ENCODE measurements around the gene FOXP3.

Gene FOXP3

GRCh38 chrX:49250578-49250977 is 13.9 kb downstream of the FOXP3 start:
- DNase-seq (ENCODE audit: low spot score in 2 of 2): no peak
- H3K36me3 ChIP-seq (replicated peaks): peaks cover 11% of the 10 kb centered on the region
- in situ Hi-C loops (cut with MboI; ENCODE audit: low sequenced_read_pairs): no loop called here
- no peaks in the 10 kb centered on the region for H3K27me3 ChIP-seq (ENCODE audit: low read depth)
- H3K4me1 ChIP-seq: no peaks in the 10 kb centered on the region
- H3K4me3 ChIP-seq: no peak overlapping the region
- no peaks in the 10 kb centered on the region for H3K9me3 ChIP-seq

GRCh38 chrX:49250066-49250465 is 14.4 kb downstream of the FOXP3 start:
- no peak for DNase-seq (ENCODE audit: low spot score in 2 of 2)
- in situ Hi-C loops (cut with MboI; ENCODE audit: low sequenced_read_pairs): no loop called here
- no peaks in the 10 kb centered on the region for H3K9me3 ChIP-seq
- no peak overlapping the region for H3K4me3 ChIP-seq
- H3K4me1 ChIP-seq: no peaks in the 10 kb centered on the region
- peaks cover 11% of the 10 kb centered on the region for H3K36me3 ChIP-seq (replicated peaks)
- no peaks in the 10 kb centered on the region for H3K27me3 ChIP-seq (ENCODE audit: low read depth)

DNA sequence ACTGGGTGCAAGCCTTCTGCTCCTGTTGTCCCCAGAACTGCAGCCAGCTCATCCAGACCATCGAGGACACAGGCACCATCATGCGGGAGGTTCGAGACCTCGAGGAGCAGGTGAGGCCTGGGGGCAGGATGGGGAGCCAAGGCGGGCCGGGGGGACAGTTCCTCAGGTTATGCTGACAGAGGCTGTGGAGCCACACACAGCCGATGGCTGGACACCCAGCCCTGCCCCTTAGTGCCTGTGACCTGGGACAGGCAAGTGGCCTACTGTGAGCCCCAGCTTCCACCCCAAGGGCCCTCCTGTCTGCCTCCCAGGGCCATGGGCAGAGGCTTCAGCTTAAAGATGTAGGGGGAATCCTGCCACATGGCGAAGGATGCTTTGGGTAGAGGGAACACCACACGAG is 14.9 kb downstream of the FOXP3 start:
- H3K4me3 ChIP-seq: no peak overlapping the region
- no peaks in the 10 kb centered on the region for H3K9me3 ChIP-seq
- no peaks in the 10 kb centered on the region for H3K4me1 ChIP-seq
- in situ Hi-C loops (cut with MboI; ENCODE audit: low sequenced_read_pairs): no loop called here
- no peaks in the 10 kb centered on the region for H3K27me3 ChIP-seq (ENCODE audit: low read depth)
- DNase-seq (ENCODE audit: low spot score in 2 of 2): no peak
- peaks cover 11% of the 10 kb centered on the region for H3K36me3 ChIP-seq (replicated peaks)

DNA sequence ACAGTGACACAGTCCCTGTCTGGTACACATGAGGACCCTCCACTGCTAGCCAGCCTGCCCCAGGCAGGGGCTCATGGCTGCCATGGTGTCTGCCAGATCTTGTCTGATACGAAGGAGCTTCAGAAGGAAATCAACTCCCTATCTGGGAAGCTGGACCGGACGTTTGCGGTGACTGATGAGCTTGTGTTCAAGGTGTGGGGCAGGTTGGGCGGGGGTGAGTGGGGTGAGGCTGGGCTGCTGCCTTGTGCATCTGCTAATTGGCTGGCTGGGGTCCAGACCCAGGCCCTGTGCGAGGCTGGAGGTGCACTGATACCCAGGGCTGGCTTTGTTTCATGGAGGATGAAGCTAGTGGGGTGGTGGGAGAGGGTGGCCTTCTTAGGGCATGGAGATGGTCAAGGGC is 15.4 kb downstream of the FOXP3 start:
- DNase-seq (ENCODE audit: low spot score in 2 of 2): no peak
- Histone ChIP-seq H3K27me3 (ENCODE audit: low read depth) (no peaks in the 10 kb centered on the region), H3K4me1 (no peaks in the 10 kb centered on the region), H3K4me3 (no peak overlapping the region), H3K9me3 (no peaks in the 10 kb centered on the region), H3K36me3 (replicated peaks) (peaks cover 11% of the 10 kb centered on the region)
- in situ Hi-C loops (cut with MboI; ENCODE audit: low sequenced_read_pairs): no loop called here

DNA sequence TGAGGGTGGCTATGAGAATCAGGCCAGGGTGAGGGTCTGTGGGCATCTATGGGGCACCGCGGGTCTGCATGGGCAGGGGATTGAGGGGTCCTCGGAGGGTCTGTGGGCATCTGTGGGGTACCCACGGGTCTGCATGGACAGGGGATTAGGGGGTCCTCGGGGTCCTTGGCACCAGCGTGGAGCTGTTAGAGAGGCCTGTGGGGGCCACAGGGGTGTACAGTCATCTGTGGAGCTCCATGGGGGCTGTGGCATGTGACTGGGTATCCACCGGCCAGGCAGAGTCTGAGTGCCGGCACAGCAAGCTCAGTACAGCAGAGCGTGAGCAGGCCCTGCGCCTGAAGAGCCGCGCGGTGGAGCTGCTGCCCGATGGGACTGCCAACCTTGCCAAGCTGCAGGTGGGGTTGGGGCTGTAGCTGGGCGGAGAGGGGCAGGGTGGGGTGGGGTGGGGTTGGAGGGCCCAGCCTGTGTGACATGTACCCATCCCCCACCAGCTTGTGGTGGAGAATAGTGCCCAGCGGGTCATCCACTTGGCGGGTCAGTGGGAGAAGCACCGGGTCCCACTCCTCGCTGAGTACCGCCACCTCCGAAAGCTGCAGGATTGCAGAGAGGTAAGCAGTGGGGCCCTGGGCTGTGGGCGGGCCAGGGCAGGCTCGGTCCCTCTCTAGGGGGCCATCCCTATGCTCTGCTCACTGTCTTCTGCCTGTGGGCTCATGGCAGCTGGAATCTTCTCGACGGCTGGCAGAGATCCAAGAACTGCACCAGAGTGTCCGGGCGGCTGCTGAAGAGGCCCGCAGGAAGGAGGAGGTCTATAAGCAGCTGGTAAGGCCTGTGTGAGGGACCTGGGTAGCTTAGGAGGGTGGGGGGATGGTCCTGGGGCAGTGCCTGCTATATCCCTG is 16.3 kb downstream of the FOXP3 start:
- Histone ChIP-seq H3K4me1 (no peaks in the 10 kb centered on the region), H3K27me3 (ENCODE audit: low read depth) (no peaks in the 10 kb centered on the region), H3K9me3 (no peaks in the 10 kb centered on the region), H3K4me3 (no peak overlapping the region), H3K36me3 (replicated peaks) (peaks cover 13% of the 10 kb centered on the region)
- in situ Hi-C loops (cut with MboI; ENCODE audit: low sequenced_read_pairs): no loop called here
- DNase-seq (ENCODE audit: low spot score in 2 of 2): no peak

DNA sequence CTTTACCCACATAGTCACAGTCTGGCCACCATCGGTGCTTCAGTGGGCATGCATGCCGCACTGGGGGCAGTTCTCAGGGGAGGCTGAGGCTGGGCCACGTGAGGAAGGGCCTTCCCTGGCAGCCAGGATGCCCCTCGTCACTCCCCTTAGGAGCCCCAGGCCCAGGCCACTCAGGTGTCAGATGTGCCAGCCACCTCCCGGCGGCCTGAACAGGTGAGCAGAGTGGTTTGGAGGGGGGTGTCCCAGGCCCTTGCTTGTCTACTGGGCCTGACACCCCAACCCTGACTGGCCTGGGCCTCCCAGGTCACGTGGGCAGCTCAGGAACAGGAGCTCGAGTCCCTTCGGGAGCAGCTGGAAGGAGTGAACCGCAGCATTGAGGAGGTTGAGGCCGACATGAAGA is 17.2 kb downstream of the FOXP3 start:
- Histone ChIP-seq H3K27me3 (ENCODE audit: low read depth) (no peaks in the 10 kb centered on the region), H3K4me3 (no peak overlapping the region), H3K4me1 (no peaks in the 10 kb centered on the region), H3K9me3 (no peaks in the 10 kb centered on the region), H3K36me3 (replicated peaks) (peaks cover 15% of the 10 kb centered on the region)
- no peak for DNase-seq (ENCODE audit: low spot score in 2 of 2)
- in situ Hi-C loops (cut with MboI; ENCODE audit: low sequenced_read_pairs): no loop called here

DNA sequence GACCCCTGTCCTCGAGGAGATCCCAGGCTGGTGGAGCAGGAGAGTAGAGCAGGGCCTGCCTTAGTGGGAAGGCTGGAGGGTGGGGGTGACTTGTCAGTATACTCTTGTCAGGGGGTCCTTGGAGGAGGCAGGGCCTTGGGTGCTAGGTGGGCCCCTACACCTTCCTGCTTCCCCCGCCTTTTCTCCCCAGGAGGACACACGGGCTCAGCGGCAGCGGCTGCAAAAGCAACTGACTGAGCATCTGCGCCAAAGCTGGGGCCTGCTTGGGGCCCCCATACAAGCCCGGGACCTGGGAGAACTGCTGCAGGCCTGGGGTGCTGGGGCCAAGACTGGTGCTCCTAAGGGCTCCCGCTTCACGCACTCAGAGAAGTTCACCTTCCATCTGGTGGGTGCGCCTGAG is 18.0 kb downstream of the FOXP3 start:
- Histone ChIP-seq H3K27me3 (ENCODE audit: low read depth) (no peaks in the 10 kb centered on the region), H3K36me3 (replicated peaks) (peaks cover 15% of the 10 kb centered on the region), H3K4me1 (no peaks in the 10 kb centered on the region), H3K9me3 (no peaks in the 10 kb centered on the region), H3K4me3 (no peak overlapping the region)
- DNase-seq (ENCODE audit: low spot score in 2 of 2): no peak
- in situ Hi-C loops (cut with MboI; ENCODE audit: low sequenced_read_pairs): no loop called here

DNA sequence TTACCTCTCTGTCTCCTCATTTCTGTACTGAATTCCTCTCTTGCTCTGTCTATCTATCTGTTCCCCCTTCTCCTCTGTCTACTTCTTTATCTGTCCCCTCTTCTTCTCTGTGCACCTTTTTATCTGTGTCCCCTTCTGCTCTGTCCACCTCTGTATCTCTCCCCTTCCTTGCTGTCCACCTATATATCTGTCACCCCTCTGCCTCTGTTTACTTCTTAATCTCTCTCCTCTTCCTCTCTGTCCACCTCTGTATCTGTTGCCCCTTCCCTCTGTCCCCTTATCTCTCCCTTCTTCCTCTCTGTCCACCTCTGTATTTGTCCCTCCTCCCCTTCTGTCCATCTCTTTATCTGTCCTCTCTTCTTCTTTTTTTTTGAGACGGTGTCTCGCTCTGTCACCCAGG is 20.3 kb downstream of the FOXP3 start:
- in situ Hi-C loops (cut with MboI; ENCODE audit: low sequenced_read_pairs): no loop called here
- no peaks in the 10 kb centered on the region for H3K9me3 ChIP-seq
- DNase-seq (ENCODE audit: low spot score in 2 of 2): no peak
- no peaks in the 10 kb centered on the region for H3K4me1 ChIP-seq
- peaks cover 15% of the 10 kb centered on the region for H3K36me3 ChIP-seq (replicated peaks)
- no peaks in the 10 kb centered on the region for H3K27me3 ChIP-seq (ENCODE audit: low read depth)
- no peak overlapping the region for H3K4me3 ChIP-seq

GRCh38 chrX:49243166-49243565 is 21.3 kb downstream of the FOXP3 start:
- in situ Hi-C loops (cut with MboI; ENCODE audit: low sequenced_read_pairs): no loop called here

DNA sequence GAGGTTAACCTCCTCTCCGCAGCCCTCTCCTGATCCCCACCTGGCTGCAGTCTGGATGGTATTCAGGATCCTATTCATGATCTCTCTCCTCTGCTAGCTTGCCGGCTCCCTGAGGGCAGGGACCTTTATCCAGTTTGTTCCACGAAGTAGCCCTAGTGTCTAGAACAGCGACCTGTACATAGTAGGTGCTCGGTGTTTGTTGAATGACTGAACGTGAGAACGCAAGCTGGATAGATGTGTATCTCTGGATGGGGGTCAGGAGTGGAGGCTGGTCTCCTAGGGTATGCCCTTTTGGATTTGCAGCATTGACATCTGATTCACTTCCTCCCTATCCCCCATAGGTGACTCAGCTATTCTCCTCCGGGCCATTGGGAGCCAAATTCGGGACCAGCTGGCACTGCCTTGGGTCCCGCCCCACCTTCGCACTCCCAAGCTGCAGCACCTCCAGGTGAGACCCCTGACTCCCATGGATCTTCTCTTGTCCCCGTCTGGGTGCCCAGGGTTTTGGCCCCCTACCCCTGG is 21.9 kb downstream of the FOXP3 start:
- no peaks in the 10 kb centered on the region for H3K4me1 ChIP-seq
- no peaks in the 10 kb centered on the region for H3K9me3 ChIP-seq
- no peak for DNase-seq (ENCODE audit: low spot score in 2 of 2)
- no peaks in the 10 kb centered on the region for H3K27me3 ChIP-seq (ENCODE audit: low read depth)
- in situ Hi-C loops (cut with MboI; ENCODE audit: low sequenced_read_pairs): no loop called here
- H3K4me3 ChIP-seq: no peak overlapping the region
- H3K36me3 ChIP-seq (replicated peaks): peaks cover 15% of the 10 kb centered on the region

More at GRCh38 chrX:49243166-49243565, 21.3 kb downstream of the FOXP3 start:
- H3K4me1 ChIP-seq: no peaks in the 10 kb centered on the region
- no peak overlapping the region for H3K4me3 ChIP-seq
- H3K9me3 ChIP-seq: no peaks in the 10 kb centered on the region
- no peaks in the 10 kb centered on the region for H3K27me3 ChIP-seq (ENCODE audit: low read depth)
- DNase-seq (ENCODE audit: low spot score in 2 of 2): no peak
- H3K36me3 ChIP-seq (replicated peaks): peaks cover 15% of the 10 kb centered on the region

DNA sequence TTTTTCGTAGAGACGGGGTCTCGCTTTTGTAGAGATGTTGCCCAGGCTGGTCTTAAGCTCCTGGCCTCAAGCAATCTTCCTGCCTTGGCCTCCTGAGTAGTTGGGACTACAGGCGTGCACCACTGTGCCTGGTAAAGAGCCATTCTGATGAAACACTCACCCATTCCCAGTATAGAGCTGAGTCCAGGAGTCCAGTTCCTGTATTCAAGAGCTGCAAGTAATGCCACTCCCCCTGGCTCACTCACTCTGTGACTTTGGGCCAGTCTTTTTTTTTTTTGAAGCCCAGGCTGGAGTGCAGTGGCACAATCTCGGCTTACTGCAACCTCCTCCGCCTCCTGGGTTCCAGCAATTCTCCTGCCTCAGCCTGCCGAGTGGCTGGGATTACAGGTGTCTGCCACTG is 25.8 kb downstream of the FOXP3 start:
- H3K27me3 ChIP-seq (ENCODE audit: low read depth): no peaks in the 10 kb centered on the region
- in situ Hi-C loops (cut with MboI; ENCODE audit: low sequenced_read_pairs): no loop called here
- no peaks in the 10 kb centered on the region for H3K9me3 ChIP-seq
- no peaks in the 10 kb centered on the region for H3K4me1 ChIP-seq
- H3K36me3 ChIP-seq (replicated peaks): peaks cover 4% of the 10 kb centered on the region; the same call in 1 of the 2 replicates
- no peak overlapping the region for H3K4me3 ChIP-seq
- DNase-seq (ENCODE audit: low spot score in 2 of 2): no peak

- in situ Hi-C loops (cut with MboI; ENCODE audit: low sequenced_read_pairs): no loop called here
- H3K4me1 ChIP-seq: no peaks in the 10 kb centered on the region
- no peaks in the 10 kb centered on the region for H3K27me3 ChIP-seq (ENCODE audit: low read depth)
- H3K36me3 ChIP-seq (replicated peaks): no peaks in the 10 kb centered on the region
- H3K9me3 ChIP-seq: no peaks in the 10 kb centered on the region
- DNase-seq (ENCODE audit: low spot score in 2 of 2): no peak
- H3K4me3 ChIP-seq: no peak overlapping the region
These were observed 27.4 kb downstream of the FOXP3 start for GRCh38 chrX:49237060-49237459.

DNA sequence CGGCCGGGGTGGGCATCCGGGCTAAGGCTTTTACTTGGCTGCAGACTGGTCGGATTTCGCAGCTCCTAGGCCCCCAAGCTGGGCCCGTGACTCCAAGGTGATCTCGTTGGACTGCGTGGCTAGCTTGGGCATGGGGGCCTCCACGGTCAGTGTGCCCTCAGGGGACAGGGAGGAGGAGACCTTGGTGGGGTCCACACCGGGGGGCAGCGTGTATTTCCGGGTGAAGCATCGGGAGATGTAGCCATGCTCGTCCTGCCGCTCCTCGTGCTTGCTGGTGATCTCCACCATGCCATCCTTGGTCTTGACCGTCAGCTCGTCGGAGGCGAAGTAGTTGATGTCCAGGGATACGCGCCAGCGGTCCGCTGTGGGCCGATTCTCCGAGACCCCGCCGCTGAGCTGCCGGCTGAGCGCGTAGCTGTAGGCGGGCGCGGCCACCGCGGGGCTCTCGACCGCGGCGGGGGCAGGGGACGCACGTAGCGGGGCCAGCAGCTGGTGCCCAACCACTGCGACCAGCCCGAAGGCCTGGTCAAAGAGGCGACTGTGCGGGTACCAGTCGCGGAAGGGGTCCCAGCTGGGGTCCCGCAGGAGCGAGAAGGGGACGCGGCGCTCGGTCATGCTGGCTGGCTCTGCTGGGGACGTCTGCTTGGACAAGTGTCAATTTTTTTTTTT is 30.5 kb downstream of the FOXP3 start:
- DNase-seq (ENCODE audit: low spot score in 2 of 2): no peak
- in situ Hi-C loops (cut with MboI; ENCODE audit: low sequenced_read_pairs): no loop called here
- H3K36me3 ChIP-seq (replicated peaks): no peaks in the 10 kb centered on the region

GRCh38 chrX:49233176-49233575 is 31.3 kb downstream of the FOXP3 start, which contains the start of gene CACNA1F:
CACNA1F (minus strand) TSS chrX:49233340; CDS start chrX:49233309, 31 bp downstream.
- Histone ChIP-seq H3K4me3 (no peak within 1 kb of the TSS), H3K36me3 (replicated peaks) (no peaks in the 10 kb centered on the region), H3K4me1 (no peaks in the 10 kb centered on the region), H3K27me3 (ENCODE audit: low read depth) (no peaks in the 10 kb centered on the region), H3K9me3 (no peaks in the 10 kb centered on the region)
- in situ Hi-C loops (cut with MboI; ENCODE audit: low sequenced_read_pairs): no loop called here
- DNase-seq (ENCODE audit: low spot score in 2 of 2): peak in 1 of 2 experiments; percentile 24

More for the DNA sequence above, 30.5 kb downstream of the FOXP3 start:
- H3K9me3 ChIP-seq: no peaks in the 10 kb centered on the region
- H3K27me3 ChIP-seq (ENCODE audit: low read depth): no peaks in the 10 kb centered on the region
- no peaks in the 10 kb centered on the region for H3K4me1 ChIP-seq
- H3K4me3 ChIP-seq: no peak overlapping the region
